Measurements from ENCODE around the gene CNST. TPM values are rescaled to one million over a fixed set of nuclear protein-coding genes. Genes with fewer than 3 reads are reported as not detected.
A peak's percentile ranks its signal among the peaks of the same experiment; 100 is the strongest.
"Not testable (repeated sequence)": the region's sequence is repeated elsewhere in the genome, so short reads cannot be mapped to it uniquely, and the experiment has no call there.

Gene CNST
- total RNA-seq, 1 donor from 2014 or later, result 21.0 TPM

- DNase-seq (no peak), ATAC-seq (ENCODE audit: poor library complexity) (no peak)
- intact Hi-C loops (cut with DNase I), result no loop called here
Observed at GRCh38 chr1:246549665-246550064, 16.6 kb upstream of the CNST start.

GRCh38 chr1:246550402-246550801 is 15.9 kb upstream of the CNST start:
- intact Hi-C loops (cut with DNase I), result no loop called here
- ATAC-seq (ENCODE audit: poor library complexity), result no peak
- no peak for DNase-seq

- intact Hi-C loops (cut with DNase I), result no loop called here
- DNase-seq (no peak), ATAC-seq (ENCODE audit: poor library complexity) (no peak)
Observed at GRCh38 chr1:246552110-246552509, 14.1 kb upstream of the CNST start.

GRCh38 chr1:246554201-246554600 is 12.1 kb upstream of the CNST start:
- intact Hi-C loops (cut with DNase I), result no loop called here
- no peak for DNase-seq
- no peak for ATAC-seq (ENCODE audit: poor library complexity)

GRCh38 chr1:246558041-246558440 is 8.2 kb upstream of the CNST start:
- ATAC-seq (ENCODE audit: poor library complexity) (no peak), DNase-seq (no peak)
- intact Hi-C loops (cut with DNase I), result no loop called here

GRCh38 chr1:246559310-246559709 is 6.9 kb upstream of the CNST start:
- intact Hi-C loops (cut with DNase I), result no loop called here
- ATAC-seq (ENCODE audit: poor library complexity) (no peak), DNase-seq (no peak)

- DNase-seq; ATAC-seq (ENCODE audit: poor library complexity); intact Hi-C loops (cut with DNase I): not testable (repeated sequence)
Observed at GRCh38 chr1:246560833-246561232, 5.4 kb upstream of the CNST start.

- intact Hi-C loops (cut with DNase I), result loop anchor here (5.0 kb wide), 1 partner anchor 132 kb away; no protein-coding TSS in a partner anchor
- ATAC-seq (ENCODE audit: poor library complexity) (no peak), DNase-seq (no peak)
Observed at GRCh38 chr1:246564839-246565750, 1.2 kb upstream of the CNST start.

GRCh38 chr1:246565751-246566127 is 517 bp upstream of the CNST start:
- intact Hi-C loops (cut with DNase I), result loop anchor here (5.0 kb wide), 1 partner anchor 132 kb away; no protein-coding TSS in a partner anchor
- DNase-seq, result no peak
- peak; percentile 1 for ATAC-seq (ENCODE audit: poor library complexity)

GRCh38 chr1:246566813-246567645 is 773 bp downstream of the CNST start:
- ATAC-seq (ENCODE audit: poor library complexity), result peak; percentile 40

GRCh38 chr1:246567646-246568235 is 1.5 kb downstream of the CNST start:
- no peak for DNase-seq
- no peak for ATAC-seq (ENCODE audit: poor library complexity)
- intact Hi-C loops (cut with DNase I), result loop anchor here (5.0 kb wide), 1 partner anchor 130 kb away; no protein-coding TSS in a partner anchor

More at GRCh38 chr1:246566813-246567645, 773 bp downstream of the CNST start:
- intact Hi-C loops (cut with DNase I), result loop anchor here (5.0 kb wide), 1 partner anchor 130 kb away; no protein-coding TSS in a partner anchor
- DNase-seq, result no peak

GRCh38 chr1:246569248-246570238 is 3.3 kb downstream of the CNST start:
- intact Hi-C loops (cut with DNase I), result loop anchor here (5.0 kb wide), 1 partner anchor 128 kb away; no protein-coding TSS in a partner anchor
- DNase-seq (no peak), ATAC-seq (ENCODE audit: poor library complexity) (no peak)

- ATAC-seq (ENCODE audit: poor library complexity); DNase-seq; intact Hi-C loops (cut with DNase I): not testable (repeated sequence)
Observed at GRCh38 chr1:246571309-246571708, 5.1 kb downstream of the CNST start.

GRCh38 chr1:246571953-246572352 is 5.7 kb downstream of the CNST start:
- intact Hi-C loops (cut with DNase I), result no loop called here

GRCh38 chr1:246572785-246573184 is 6.5 kb downstream of the CNST start:
- intact Hi-C loops (cut with DNase I), result no loop called here
- DNase-seq (no peak), ATAC-seq (ENCODE audit: poor library complexity) (no peak)

More at GRCh38 chr1:246571953-246572352, 5.7 kb downstream of the CNST start:
- DNase-seq, result no peak
- ATAC-seq (ENCODE audit: poor library complexity), result no peak

GRCh38 chr1:246573491-246573890 is 7.2 kb downstream of the CNST start:
- intact Hi-C loops (cut with DNase I), result no loop called here
- ATAC-seq (ENCODE audit: poor library complexity), result no peak
- DNase-seq, result no peak

- DNase-seq, result no peak
- intact Hi-C loops (cut with DNase I), result no loop called here
Observed at GRCh38 chr1:246576709-246577032, 10.4 kb downstream of the CNST start.

More at GRCh38 chr1:246576709-246577032, 10.4 kb downstream of the CNST start:
- no peak for ATAC-seq (ENCODE audit: poor library complexity)
